Ascending aorta (tissue), 2 donors: ENCODE results near the gene ADSS1. TPM values are rescaled to one million over a fixed set of nuclear protein-coding genes. Genes with fewer than 3 reads are reported as not detected.

ENCODE experiments used
- DNase-seq, 2 donors: peaks; one replicate each; pipeline ENCODE4 v3.0.0-alpha.2; 2019; ENCODE audit warnings: low spot score in 2 of 2
- H3K27ac ChIP-seq, 2 donors: fragments of 200-600 bp; sonication (generic); one replicate each; pipeline ENCODE4 v1.5.1; 2016 to 2017; ENCODE audit warnings: mild to moderate bottlenecking in 1 of 2
- H3K27me3 ChIP-seq: fragments of 200-600 bp; sonication (generic); one replicate; pipeline ENCODE4 v1.5.1; 2017
- H3K36me3 ChIP-seq, 2 donors: fragments of 200-600 bp; sonication (generic); one replicate each; pipeline ENCODE4 v1.5.1; 2016
- H3K4me1 ChIP-seq, 2 donors: fragments of 200-600 bp; sonication (generic); one replicate each; pipeline ENCODE4 v1.5.1; 2016 to 2017; ENCODE audit warnings: mild to moderate bottlenecking in 1 of 2
- H3K4me3 ChIP-seq, 2 donors: fragments of 200-600 bp; sonication (generic); one replicate each; pipeline ENCODE4 v1.5.1; 2016 to 2017; ENCODE audit warnings: mild to moderate bottlenecking in 1 of 2
- H3K9me3 ChIP-seq, 2 donors: fragments of 200-600 bp; sonication (generic); one replicate each; pipeline ENCODE4 v1.5.1; 2016
- CTCF ChIP-seq, 3 experiments: fragments of 200-600 bp in 2 of 3; fragments of 450-650 bp in 1 of 3; sonication (generic) in 2 of 3; IDR thresholded peaks; one replicate each; pipeline ENCODE4 v1.5.1; 2016 to 2019; ENCODE audit warnings: antibody characterized with exemption in 3 of 3, mild to moderate bottlenecking in 1 of 3, moderate library complexity in 1 of 3
- intact Hi-C: fragments of 100-400 bp; cut with DNase I; formaldehyde crosslinking; loops from one replicate; pipeline ENCODE4 v1.15.1; 2023
- total RNA-seq: library from RNA; depleted of rRNA; stranded (reverse); fragments of >200 nt; gene quantifications from one replicate; pipeline ENCODE4 v1.1.0, GENCODE V29; 2016

The ADSS1 gene
- total RNA-seq, 1 donor from 2014 or later = 30.2 TPM

- Histone ChIP-seq H3K27me3 (no peaks in the 10 kb centered on the region), H3K4me1 (no peaks in the 10 kb centered on the region), H3K9me3 (no peaks in the 10 kb centered on the region), H3K36me3 (peaks cover 70% of the 10 kb centered on the region in 2 donors), H3K27ac (no peak overlapping the region), H3K4me3 (no peak overlapping the region)
- no peak for DNase-seq
- TF ChIP-seq CTCF (IDR thresholded peaks at IDR 0.05) = no peak
- intact Hi-C loops = no loop called here
These were observed 52.5 kb downstream of the ADSS1 start for GRCh38 chr14:104776481-104776880.

GRCh38 chr14:104776961-104777807 lies 53.2 kb downstream of the ADSS1 start:
- no peak for DNase-seq
- Histone ChIP-seq H3K4me1 (no peaks in the 10 kb centered on the region), H3K27ac (no peak overlapping the region), H3K36me3 (peaks cover 63% of the 10 kb centered on the region in 2 donors), H3K9me3 (no peaks in the 10 kb centered on the region), H3K27me3 (no peaks in the 10 kb centered on the region), H3K4me3 (no peak overlapping the region)
- TF ChIP-seq CTCF (IDR thresholded peaks at IDR 0.05) = no peak
- intact Hi-C loops = no loop called here

GRCh38 chr14:104777808-104778249 lies 53.8 kb downstream of the ADSS1 start:
- DNase-seq = no peak
- Histone ChIP-seq H3K27ac (no peak overlapping the region), H3K4me3 (no peak overlapping the region), H3K4me1 (no peaks in the 10 kb centered on the region), H3K27me3 (no peaks in the 10 kb centered on the region), H3K36me3 (peaks cover 56 to 57% of the 10 kb centered on the region in 2 donors), H3K9me3 (no peaks in the 10 kb centered on the region)
- no peak for TF ChIP-seq CTCF (IDR thresholded peaks at IDR 0.05)
- intact Hi-C loops = no loop called here

- Histone ChIP-seq H3K27ac (no peak overlapping the region), H3K4me3 (no peak overlapping the region), H3K27me3 (no peaks in the 10 kb centered on the region), H3K9me3 (no peaks in the 10 kb centered on the region), H3K36me3 (peaks cover 46 to 48% of the 10 kb centered on the region in 2 donors), H3K4me1 (no peaks in the 10 kb centered on the region)
- DNase-seq = no peak
- TF ChIP-seq CTCF (IDR thresholded peaks at IDR 0.05) = no peak
- intact Hi-C loops = no loop called here
These were observed 54.8 kb downstream of the ADSS1 start for GRCh38 chr14:104778694-104779331.

DNA sequence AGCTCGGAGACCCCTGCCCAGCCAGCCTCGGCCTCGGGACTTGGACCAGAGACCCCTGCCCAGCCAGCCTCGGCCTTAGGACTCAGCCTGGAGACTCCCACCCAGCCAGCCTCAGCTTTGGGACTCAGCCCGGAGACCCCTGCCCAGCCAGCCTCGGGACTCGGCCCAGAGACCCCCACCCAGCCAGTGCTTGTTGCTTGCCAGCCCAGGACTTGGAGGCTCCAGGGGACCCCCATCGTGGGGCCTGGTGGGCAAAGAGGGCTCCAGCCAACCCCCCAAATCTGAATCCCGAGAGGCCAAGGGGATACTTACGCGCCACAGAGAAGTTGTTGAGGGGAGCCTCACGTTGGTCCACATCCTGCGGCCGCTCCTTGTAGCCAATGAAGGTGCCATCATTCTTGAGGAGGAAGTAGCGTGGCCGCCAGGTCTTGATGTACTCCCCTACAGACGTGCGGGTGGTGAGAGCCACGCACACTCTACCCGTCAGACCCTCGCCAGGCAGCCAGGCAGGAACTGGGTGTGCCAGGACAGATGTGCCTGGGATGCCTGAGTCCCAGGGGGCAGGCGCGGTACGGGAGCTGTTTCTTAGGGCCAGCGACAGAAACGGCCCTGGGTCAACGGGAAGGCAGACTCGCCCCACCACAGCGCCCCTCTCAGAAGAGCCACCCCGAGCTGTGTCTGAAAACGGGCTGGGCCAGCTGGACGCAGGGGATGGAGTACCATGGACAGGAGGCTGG lies 55.9 kb downstream of the ADSS1 start:
- intact Hi-C loops = no loop called here
- no peak for TF ChIP-seq CTCF (IDR thresholded peaks at IDR 0.05)
- Histone ChIP-seq H3K4me3 (no peak overlapping the region), H3K27me3 (no peaks in the 10 kb centered on the region), H3K9me3 (no peaks in the 10 kb centered on the region), H3K27ac (no peak overlapping the region), H3K4me1 (peaks cover 0 to under 1% of the 10 kb centered on the region in 2 donors), H3K36me3 (peaks cover 36 to 39% of the 10 kb centered on the region in 2 donors)
- no peak for DNase-seq
